Activated CD8-positive, alpha-beta memory T cell treated with anti-CD3 and anti-CD28 coated beads, Interleukin-2, amount 50 U/mL, for 24 hours (primary cell): ENCODE results near the gene RPS6KA4.
"Not testable (repeated sequence)": the region's sequence is repeated elsewhere in the genome, so short reads cannot be mapped to it uniquely, and the experiment has no call there.

Experiments
- DNase-seq: peaks from one replicate; pipeline ENCODE4 v3.0.0-alpha.2; 2020; ENCODE audit errors: extremely low read depth

RPS6KA4 gene

DNA sequence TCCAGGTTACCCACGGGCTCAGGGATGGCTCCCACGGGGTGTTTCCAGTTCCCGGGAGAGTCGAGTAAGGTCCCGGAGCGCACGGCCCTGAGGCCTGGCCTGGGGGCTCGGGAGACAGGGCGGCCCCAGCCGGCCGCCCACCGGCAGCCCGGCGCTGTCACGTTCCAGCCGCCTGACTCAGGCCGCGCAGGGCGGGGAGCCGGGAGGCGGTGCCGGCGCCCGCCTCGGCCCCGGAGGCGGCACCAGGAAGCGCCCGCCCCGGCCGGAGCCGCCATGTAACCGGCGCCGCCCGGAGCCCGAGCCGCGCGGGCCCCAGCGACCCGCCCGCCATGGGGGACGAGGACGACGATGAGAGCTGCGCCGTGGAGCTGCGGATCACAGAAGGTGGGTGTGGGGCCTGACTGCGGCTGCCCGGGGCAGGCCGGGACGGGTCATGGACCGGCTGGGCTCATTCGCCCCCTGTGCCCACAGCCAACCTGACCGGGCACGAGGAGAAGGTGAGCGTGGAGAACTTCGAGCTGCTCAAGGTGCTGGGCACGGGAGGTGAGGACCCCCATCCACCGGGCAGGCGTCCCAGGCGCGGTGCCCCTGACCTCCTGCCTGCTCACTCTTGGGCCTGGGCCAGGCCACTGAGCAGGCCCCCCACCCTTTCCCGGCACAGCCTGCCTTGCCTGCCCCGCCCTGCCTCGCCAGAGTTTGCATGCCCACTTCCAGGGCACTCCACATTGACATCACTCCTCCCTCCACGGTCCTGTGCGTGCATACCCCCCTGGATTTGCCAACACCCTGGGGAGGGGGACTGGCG is at the start of gene RPS6KA4:
Gene RPS6KA4, plus strand, starts transcription at position 256 of the 805 bp plus-strand sequence. Its CDS starts 74 bp downstream, at position 330.
- DNase-seq = no peak

DNA sequence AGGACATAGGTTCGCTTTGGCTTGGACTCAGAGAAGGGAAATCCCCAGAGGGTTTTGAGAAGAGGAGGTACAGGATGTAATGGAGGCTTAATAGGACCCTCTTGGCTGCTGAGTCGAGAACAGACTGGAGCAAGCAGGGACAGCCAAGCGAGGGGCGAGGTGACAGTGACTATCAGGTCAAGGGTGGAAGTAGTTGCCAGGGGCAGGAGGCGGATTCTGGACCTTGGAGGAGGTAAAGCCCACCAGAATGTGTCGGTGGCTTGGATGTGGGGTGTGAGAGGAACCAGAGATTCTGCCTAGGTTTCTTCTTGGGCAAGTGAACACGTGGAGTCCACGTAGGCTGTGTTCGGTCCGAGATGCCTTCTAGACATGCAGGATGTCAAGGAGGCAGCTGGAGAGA is 46.0 kb upstream of the RPS6KA4 start:
- DNase-seq = no peak

DNA sequence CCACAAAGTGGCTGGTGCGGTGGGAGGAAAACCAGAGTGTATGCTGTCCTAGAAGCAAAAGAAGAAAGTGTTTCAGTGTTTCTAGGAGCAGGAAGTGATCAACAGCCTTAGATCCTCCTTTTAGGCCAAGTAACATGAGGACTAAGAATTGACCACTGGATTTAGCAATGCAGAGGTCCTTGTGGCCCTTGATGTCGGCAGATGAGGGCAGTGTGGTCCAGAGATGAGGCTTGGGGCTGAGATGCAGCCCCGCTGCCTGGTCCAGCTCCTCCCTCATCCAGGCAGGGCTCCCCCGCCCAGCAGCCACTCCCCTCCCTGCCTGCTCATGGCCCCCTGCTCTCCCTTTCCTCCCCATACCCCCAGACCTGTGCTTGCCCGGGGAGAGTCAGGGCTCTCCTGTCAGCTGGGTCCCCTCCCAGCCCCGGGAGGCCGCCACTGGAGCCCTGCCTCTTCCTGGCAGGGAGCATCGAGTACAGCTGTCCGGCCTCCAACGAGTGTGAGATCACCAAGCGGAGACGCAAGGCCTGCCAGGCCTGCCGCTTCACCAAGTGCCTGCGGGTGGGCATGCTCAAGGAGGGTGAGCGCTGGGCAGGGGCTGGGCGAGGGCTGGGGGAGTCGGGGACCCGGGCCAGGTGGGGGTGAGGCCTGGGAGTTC is 45.3 kb upstream of the RPS6KA4 start:
- DNase-seq = no peak

DNA sequence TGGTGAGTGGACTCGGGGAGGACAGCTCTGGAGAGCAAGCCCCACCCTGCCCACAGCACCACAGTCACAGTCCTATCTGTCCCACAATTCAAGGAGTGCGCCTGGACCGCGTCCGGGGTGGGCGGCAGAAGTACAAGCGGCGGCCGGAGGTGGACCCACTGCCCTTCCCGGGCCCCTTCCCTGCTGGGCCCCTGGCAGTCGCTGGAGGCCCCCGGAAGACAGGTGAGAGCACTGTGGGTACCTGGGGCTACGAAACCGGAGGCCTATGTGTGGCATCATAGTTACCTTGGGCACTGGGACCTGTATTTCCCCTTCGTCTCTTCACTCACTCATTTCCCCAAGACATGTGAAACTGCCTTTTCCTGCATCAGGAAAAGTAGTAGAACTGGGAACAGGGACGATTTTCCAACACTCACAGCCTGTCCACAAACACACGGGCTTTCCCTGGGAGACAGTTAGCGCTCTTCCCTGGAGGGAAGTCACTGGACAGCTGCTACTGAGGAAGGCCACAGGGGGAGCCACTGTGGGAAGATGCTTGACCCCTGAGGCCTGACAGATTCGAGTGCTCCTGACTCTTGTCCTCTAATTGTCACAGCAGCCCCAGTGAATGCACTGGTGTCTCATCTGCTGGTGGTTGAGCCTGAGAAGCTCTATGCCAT is 44.7 kb upstream of the RPS6KA4 start:
- no peak for DNase-seq

DNA sequence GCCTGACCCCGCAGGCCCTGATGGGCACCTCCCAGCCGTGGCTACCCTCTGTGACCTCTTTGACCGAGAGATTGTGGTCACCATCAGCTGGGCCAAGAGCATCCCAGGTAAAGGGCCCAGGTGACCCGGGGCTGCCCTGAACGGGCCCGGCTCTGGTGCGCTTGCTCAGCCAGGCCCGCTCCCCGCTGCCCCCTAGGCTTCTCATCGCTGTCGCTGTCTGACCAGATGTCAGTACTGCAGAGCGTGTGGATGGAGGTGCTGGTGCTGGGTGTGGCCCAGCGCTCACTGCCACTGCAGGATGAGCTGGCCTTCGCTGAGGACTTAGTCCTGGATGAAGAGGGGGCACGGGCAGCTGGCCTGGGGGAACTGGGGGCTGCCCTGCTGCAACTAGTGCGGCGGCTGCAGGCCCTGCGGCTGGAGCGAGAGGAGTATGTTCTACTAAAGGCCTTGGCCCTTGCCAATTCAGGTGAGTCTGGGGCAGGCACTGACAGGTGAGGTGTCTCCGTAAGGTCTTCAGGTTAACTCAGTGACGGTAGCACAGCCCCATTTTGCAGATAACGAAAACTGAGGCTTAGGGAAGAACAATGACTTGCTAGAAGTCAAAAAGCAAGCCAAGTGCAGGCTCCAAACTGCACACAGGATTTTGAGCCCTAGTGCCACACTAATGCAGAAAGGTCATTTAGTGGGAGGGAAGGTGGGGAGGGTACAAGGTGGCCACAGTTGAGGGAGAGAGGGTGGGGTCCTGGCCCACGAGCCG is 44.0 kb upstream of the RPS6KA4 start:
- DNase-seq = no peak

DNA sequence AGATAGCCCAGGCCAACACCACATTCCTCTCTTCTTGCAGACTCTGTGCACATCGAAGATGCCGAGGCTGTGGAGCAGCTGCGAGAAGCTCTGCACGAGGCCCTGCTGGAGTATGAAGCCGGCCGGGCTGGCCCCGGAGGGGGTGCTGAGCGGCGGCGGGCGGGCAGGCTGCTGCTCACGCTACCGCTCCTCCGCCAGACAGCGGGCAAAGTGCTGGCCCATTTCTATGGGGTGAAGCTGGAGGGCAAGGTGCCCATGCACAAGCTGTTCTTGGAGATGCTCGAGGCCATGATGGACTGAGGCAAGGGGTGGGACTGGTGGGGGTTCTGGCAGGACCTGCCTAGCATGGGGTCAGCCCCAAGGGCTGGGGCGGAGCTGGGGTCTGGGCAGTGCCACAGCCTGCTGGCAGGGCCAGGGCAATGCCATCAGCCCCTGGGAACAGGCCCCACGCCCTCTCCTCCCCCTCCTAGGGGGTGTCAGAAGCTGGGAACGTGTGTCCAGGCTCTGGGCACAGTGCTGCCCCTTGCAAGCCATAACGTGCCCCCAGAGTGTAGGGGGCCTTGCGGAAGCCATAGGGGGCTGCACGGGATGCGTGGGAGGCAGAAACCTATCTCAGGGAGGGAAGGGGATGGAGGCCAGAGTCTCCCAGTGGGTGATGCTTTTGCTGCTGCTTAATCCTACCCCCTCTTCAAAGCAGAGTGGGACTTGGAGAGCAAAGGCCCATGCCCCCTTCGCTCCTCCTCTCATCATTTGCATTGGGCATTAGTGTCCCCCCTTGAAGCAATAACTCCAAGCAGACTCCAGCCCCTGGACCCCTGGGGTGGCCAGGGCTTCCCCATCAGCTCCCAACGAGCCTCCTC is 43.1 kb upstream of the RPS6KA4 start:
- DNase-seq = not testable (repeated sequence)

DNA sequence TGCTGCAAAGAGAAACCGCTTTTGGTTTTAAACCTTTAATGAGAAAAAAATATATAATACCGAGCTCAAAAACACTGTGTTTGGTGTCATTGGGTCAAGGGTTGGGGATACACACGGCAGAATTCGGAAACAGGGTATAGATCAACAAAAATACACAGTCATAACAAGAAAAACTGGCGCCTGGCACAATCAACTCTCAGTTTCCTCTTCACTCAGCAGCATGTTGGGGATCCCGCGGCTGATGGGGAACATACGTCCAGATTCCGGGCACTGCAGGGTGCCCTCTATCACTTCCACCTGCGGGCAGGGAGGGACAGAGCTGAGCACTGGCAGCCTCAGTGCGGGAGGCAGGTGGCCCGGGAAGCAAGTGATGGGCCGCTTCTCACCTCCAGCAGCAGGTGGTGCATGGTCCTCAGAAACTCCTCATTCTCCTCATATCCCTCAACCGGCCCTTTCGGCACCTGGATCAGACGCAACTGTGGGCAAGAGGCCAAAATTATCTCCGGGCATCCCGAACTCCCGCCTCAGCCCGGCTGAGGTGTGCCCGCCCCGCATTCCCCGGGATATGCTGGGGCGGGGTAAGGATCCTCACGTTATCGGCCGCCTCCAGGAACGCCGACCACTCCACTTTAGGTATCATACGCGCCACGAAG is 42.2 kb upstream of the RPS6KA4 start:
- DNase-seq = no peak

DNA sequence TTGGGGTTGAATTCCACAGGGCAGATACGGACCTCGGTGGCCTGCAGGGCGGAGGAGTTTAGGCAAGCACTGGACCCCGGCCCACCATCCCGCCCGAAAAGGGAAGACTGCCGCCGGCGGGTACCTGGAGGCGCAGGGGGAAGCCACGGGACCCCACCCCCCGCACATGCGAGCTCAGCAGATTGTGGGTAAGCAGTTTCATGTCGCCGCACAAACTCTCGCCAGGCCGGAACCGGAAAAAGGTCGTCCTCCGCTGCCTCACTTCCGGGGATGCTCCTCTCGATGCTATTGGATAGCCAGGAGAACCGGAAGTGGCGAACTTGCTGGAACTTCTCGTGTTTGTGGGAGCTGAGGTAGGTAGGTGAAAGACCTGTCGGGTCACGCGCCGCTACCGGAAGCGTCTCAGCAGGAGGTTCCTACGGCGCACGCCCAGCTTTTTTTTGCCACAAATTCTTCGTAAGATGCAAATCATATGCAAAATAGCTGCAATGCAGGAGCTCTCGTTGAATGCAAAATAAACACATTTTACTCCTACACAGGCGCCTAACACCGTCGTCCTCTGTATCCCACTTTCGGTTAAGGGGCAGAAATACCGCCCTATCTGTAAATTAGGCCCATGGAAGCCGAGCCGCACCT is 41.5 kb upstream of the RPS6KA4 start, which contains the start of gene TRMT112:
Gene TRMT112, minus strand, starts transcription at position 235 of the 636 bp plus-strand sequence. Its CDS starts 33 bp downstream, at position 202.
- DNase-seq = peak; percentile 94

DNA sequence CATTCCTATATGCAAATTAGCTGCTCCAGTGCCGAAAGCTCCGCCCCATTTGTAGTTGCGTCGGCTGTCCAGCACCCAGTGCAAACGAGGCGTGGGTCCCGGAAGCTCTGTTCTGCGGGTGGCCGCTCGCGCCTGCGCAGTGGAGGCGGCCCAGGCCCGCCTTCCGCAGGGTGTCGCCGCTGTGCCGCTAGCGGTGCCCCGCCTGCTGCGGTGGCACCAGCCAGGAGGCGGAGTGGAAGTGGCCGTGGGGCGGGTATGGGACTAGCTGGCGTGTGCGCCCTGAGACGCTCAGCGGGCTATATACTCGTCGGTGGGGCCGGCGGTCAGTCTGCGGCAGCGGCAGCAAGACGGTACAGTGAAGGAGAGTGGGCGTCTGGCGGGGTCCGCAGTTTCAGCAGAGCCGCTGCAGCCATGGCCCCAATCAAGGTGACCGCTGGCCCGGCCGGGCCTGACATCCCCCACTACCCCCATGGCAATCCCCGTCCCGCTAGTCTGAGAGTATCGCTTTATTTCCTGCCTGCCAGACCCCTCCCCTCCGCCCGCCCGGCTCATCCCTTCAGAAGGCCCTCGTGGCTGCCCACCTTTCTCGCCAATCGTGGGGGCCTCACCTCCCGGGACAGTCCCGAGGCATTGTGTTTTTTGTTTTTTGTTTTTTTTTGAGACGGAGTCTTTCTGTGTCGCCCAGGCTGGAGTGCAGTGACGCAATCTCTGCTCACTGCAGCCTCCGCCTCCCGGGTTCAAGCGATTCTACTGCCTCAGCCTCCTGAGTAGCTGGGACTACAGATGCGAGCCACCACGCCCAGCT is 40.8 kb upstream of the RPS6KA4 start, which contains the start of gene PRDX5:
Gene PRDX5, plus strand, starts transcription at position 161 of the 805 bp plus-strand sequence. Its CDS starts 95 bp downstream, at position 256.
- peak; percentile 83 for DNase-seq

DNA sequence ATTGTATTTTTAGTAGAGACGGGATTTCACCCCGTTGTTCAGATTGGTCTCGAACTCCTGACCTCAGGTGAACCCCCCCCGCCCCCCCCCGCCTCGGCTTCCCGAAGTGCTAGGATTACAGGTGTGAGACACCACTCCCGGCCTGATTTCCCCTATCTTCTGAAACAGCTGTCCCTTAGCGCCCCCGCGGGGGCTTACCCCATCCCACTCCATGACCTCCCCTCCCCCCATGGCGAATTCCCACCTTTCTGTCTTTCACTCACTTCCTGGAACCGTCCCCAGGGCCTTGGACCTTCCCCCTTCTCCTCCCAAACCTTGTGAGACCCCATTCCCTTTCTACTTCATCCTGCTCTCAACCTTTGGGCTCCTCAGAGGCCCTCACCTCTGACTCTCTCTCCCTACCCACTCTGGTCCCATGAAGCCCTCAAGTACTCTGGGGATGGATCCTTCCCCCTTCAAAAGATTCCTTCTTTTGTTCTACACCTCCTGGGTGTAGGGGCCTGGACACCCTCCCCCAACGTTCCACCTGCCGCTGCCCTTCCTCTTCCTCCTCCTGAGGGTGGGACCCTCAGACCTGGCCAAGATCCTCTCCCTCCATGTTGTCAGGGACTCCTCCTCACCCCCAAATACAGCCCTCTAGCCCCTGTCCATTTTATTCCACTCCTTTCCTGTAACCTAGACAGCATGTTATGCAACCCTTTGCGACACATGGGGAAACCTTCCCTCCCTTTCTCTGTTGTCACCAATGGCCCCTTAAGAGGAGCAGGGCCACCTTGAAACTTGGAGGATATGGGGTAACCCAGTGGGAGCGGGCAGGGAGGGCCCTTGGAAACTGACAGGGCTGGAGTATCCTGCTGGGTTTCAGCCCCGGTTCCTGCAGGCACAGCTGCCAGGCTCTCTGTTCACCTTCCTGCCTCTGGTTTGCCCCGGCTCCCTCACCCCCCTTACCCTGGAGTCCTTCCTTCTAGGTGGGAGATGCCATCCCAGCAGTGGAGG is 39.9 kb upstream of the RPS6KA4 start:
- DNase-seq = no peak

DNA sequence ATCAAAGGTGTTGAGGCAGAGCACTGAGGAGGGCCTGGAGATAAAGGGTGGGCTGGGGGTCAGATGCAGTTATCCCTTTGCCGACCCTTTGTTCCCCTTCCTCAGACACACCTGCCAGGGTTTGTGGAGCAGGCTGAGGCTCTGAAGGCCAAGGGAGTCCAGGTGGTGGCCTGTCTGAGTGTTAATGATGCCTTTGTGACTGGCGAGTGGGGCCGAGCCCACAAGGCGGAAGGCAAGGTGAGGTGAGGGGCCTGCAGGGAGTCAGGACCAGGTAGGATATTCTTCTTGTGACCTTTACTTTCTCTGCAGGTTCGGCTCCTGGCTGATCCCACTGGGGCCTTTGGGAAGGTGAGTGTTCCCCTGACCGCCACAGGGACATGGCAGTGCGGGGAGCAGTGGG is 38.4 kb upstream of the RPS6KA4 start:
- no peak for DNase-seq

DNA sequence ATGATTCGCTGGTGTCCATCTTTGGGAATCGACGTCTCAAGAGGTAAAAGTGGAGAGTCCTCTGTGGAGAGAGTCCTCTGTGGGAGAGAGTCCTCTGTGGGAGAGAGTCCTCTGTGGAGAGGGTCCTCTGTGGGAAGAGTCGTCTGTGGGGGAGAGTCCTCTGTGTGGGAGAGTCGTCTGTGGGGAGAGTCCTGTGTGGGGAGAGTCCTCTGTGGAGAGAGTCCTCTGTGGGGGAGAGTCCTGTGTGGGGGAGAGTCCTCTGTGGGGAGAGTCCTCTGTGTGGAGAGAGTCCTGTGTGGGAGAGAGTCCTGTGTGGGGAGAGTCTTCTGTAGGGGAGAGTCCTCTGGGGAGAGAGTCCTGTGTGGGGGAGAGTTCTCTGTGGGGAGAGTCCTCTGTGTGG is 37.9 kb upstream of the RPS6KA4 start:
- no peak for DNase-seq

DNA sequence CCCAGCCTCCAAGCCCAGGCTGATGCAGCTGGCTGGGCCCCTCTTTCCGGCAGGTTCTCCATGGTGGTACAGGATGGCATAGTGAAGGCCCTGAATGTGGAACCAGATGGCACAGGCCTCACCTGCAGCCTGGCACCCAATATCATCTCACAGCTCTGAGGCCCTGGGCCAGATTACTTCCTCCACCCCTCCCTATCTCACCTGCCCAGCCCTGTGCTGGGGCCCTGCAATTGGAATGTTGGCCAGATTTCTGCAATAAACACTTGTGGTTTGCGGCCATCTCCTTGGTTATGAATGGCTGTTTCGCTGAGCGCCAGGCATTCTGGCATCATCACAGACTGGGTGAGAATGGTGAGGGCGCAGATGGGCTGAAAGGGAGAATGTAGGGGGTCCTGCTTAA is 37.4 kb upstream of the RPS6KA4 start:
- no peak for DNase-seq

DNA sequence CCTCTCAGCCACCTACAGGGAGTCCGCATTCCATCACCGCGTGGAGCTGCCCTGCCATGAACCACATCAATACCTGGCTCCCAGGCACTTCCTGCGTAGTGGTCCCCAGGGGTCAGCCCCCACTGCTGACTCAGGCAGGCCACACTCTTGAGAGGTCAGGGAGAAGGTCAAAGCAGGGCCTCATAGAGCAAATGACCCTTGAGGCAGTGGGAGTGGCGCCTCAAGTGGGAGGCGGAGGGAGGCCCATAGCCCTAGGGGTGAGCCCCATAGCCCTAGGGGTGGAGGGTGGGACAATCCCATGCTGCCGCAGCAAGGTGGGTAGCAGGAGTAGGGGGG is 36.1 kb upstream of the RPS6KA4 start:
- DNase-seq = no peak

DNA sequence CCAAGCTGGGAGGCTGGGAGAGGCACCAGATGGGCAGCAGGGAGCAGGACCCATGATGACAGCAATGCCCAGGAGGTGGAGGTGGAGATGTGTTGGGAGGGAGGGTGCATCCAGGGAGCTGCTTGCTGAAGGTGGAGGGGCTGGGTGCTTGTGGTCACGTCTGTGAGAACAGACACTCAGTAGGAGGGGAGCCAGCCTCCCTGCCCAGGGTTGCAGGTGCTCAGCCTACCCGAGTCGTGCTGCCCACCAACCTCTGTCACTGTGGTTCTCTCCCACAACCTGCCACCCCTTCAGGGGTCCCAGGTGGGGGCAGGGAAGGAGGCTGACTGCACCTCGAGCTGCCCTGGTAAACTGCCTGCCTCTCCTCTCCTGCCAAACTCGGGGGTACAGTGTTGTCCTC is 35.6 kb upstream of the RPS6KA4 start:
- DNase-seq = no peak

DNA sequence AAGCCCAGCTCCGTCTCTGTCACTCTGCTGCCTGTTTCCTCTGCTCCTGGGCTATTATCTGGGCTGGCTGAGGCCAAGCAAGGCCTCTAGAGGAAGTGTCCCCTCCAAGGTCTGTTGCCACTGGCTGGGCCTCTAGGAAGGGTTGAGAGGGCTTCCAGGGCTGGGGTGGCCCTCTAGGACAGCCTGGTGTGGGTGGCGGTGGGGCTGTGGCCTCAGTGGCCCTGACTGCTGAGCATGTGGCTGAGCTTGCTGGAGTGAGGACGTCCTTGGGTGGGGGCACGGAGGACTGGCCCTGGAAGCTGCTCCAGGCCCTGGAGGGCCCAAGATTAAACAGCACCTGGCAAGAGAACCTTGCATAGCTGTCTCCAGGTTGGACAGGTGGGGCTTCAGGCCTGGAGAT is 35.0 kb upstream of the RPS6KA4 start:
- not testable (repeated sequence) for DNase-seq

DNA sequence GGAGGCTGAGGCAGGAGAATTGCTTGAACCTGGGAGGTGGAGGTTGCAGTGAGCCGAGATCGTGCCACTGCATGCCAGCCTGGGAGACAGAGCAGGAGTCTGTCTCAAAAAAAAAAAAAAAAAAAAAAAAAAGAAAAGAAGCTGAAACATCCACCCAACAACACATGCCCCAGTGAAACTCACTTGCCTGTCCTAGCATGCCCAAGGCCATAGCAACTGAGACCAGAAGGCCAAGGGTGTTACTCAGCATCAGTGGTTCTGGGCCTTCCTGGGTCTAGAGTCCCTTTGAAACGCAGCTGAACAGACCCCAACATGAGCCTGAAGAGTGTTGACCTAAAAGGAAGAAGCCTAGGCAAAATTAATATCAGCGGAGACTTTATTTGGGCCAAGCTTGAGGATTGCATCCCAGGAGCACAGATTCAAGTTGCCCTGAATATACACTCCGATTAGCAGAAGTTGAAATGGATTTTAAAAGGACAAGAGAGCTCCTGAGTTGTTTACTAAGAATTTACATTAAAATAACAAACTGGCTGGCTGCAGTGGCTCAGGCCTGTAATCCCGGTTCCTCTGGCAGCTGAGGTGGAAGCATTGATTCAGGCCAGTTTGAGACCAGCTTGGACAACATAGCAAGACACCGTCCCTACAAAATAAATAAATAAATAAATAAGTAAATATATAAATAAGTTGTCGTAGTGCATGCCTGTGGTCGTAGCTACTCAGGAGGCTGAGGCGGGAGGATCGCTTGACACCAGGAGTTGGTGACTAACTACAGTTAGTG is 34.1 kb upstream of the RPS6KA4 start:
- DNase-seq = no peak
